ENCODE measurements around the gene SIRT7.
"Not testable (repeated sequence)": the region's sequence is repeated elsewhere in the genome, so short reads cannot be mapped to it uniquely, and the experiment has no call there.

Gene SIRT7

GRCh38 chr17:81918832-81919545 lies 1.0 kb upstream of the SIRT7 start:
- no peak for DNase-seq

- DNase-seq: not testable (repeated sequence)
Observed at GRCh38 chr17:81918333-81918669, 325 bp upstream of the SIRT7 start.

- no peak for DNase-seq
Observed at GRCh38 chr17:81916234-81917001, 1.6 kb downstream of the SIRT7 start.

GRCh38 chr17:81915331-81915730 lies 2.6 kb downstream of the SIRT7 start:
- no peak for DNase-seq

GRCh38 chr17:81914103-81914850 lies 3.7 kb downstream of the SIRT7 start:
- DNase-seq: no peak

GRCh38 chr17:81913394-81914102 lies 4.4 kb downstream of the SIRT7 start:
- DNase-seq: no peak

- DNase-seq: no peak
Observed at GRCh38 chr17:81912441-81913309, 5.3 kb downstream of the SIRT7 start.

- no peak for DNase-seq
Observed at GRCh38 chr17:81911969-81912368, 6.0 kb downstream of the SIRT7 start.

GRCh38 chr17:81911277-81911961 lies 6.6 kb downstream of the SIRT7 start, which contains the start of gene PCYT2:
PCYT2 (minus strand) TSS chr17:81911399; CDS start chr17:81911355, 44 bp downstream.
- peak; percentile 81 to 91 (median 86) for DNase-seq

GRCh38 chr17:81910840-81911276 lies 7.1 kb downstream of the SIRT7 start:
- DNase-seq: no peak

- no peak for DNase-seq
Observed at GRCh38 chr17:81909966-81910839, 7.8 kb downstream of the SIRT7 start.

- DNase-seq: no peak
Observed at GRCh38 chr17:81909231-81909630, 8.7 kb downstream of the SIRT7 start.

GRCh38 chr17:81908793-81909192 lies 9.2 kb downstream of the SIRT7 start:
- DNase-seq: no peak

- no peak for DNase-seq
Observed at GRCh38 chr17:81907219-81908145, 10.5 kb downstream of the SIRT7 start.

- no peak for DNase-seq
Observed at GRCh38 chr17:81906476-81907218, 11.3 kb downstream of the SIRT7 start.

- DNase-seq: no peak
Observed at GRCh38 chr17:81905993-81906392, 12.0 kb downstream of the SIRT7 start.

GRCh38 chr17:81905424-81905875 lies 12.5 kb downstream of the SIRT7 start:
- no peak for DNase-seq

Data from activated CD4-positive, CD25-positive, alpha-beta regulatory T cell (primary cell).